Duodenal mucosa (tissue), 2 donors: ENCODE results near the gene RPS6KA4.

Experiments used
- H3K27ac ChIP-seq: one replicate; pipeline ENCODE4 v1.7.0; 2013; ENCODE audit warnings: low read depth, low read length
- H3K27me3 ChIP-seq, 2 donors: one replicate each; pipeline ENCODE4 v1.7.0; 2013; ENCODE audit warnings: low read length in 2 of 2, control low read depth in 1 of 2; ENCODE audit not compliant: insufficient read depth in 2 of 2, control insufficient read depth in 1 of 2
- H3K36me3 ChIP-seq, 2 donors: one replicate each; pipeline ENCODE4 v1.7.0; 2013; ENCODE audit warnings: low read length in 2 of 2, control low read depth in 1 of 2; ENCODE audit not compliant: insufficient read depth in 2 of 2, control insufficient read depth in 1 of 2
- H3K4me1 ChIP-seq, 2 donors: one replicate each; pipeline ENCODE4 v1.7.0; 2013; ENCODE audit warnings: low read length in 2 of 2, control low read depth in 1 of 2; ENCODE audit not compliant: insufficient read depth in 2 of 2, control insufficient read depth in 1 of 2
- H3K4me3 ChIP-seq, 2 donors: one replicate each; pipeline ENCODE4 v1.7.0; 2013; ENCODE audit warnings: low read length in 2 of 2, low read depth in 1 of 2
- H3K9ac ChIP-seq, 2 donors: one replicate each; pipeline ENCODE4 v1.7.0; 2013; ENCODE audit warnings: low read length in 2 of 2, low read depth in 1 of 2
- H3K9me3 ChIP-seq, 2 donors: one replicate each; pipeline ENCODE4 v1.7.0; 2013; ENCODE audit warnings: low read length in 2 of 2, control low read depth in 1 of 2; ENCODE audit not compliant: control insufficient read depth in 1 of 2

The RPS6KA4 gene

GRCh38 chr11:64356498-64357411 is 2.2 kb upstream of the RPS6KA4 start:
- no peak overlapping the region for H3K27ac ChIP-seq
- no peak overlapping the region for H3K4me3 ChIP-seq
- H3K27me3 ChIP-seq = no peaks in the 10 kb centered on the region
- peaks cover 31 to 37% of the 10 kb centered on the region in 2 donors for H3K4me1 ChIP-seq
- no peaks in the 10 kb centered on the region for H3K9me3 ChIP-seq
- H3K36me3 ChIP-seq = peaks cover 5 to 6% of the 10 kb centered on the region in 2 donors
- H3K9ac ChIP-seq = no peak overlapping the region

DNA sequence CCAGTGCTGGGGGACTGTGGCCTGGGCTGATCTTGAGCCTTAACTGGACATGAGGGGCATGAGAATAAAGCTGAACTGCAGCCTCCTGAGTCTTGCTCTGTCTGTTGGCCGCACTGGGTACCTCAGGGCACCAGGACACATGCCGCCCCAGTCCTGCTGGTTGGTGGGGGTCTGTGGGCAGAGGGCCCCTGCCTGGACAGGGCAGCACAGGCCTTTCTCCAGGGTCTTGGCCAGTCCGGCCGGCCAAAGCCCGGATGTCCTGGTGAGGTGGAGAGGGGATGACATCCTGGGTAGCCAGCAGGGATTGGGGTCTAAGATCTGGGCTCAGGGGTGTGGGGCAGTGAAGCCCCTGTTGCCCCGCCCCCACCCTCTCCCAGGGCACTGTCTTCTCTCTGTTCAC is 1.5 kb upstream of the RPS6KA4 start:
- Histone ChIP-seq H3K4me1 (peaks cover 31 to 37% of the 10 kb centered on the region in 2 donors), H3K27me3 (no peaks in the 10 kb centered on the region), H3K9ac (no peak overlapping the region), H3K9me3 (no peaks in the 10 kb centered on the region), H3K27ac (no peak overlapping the region), H3K4me3 (no peak overlapping the region), H3K36me3 (peaks cover 11 to 13% of the 10 kb centered on the region in 2 donors)

GRCh38 chr11:64357904-64358535 is 942 bp upstream of the RPS6KA4 start:
- Histone ChIP-seq H3K4me3 (peak overlapping the region; percentile 90 to 93), H3K36me3 (peaks cover 11 to 18% of the 10 kb centered on the region in 2 donors), H3K9me3 (no peaks in the 10 kb centered on the region), H3K27me3 (no peaks in the 10 kb centered on the region), H3K27ac (peak overlapping the region; percentile 85), H3K9ac (peak overlapping the region; percentile 70 to 80), H3K4me1 (peaks cover 31 to 37% of the 10 kb centered on the region in 2 donors)

DNA sequence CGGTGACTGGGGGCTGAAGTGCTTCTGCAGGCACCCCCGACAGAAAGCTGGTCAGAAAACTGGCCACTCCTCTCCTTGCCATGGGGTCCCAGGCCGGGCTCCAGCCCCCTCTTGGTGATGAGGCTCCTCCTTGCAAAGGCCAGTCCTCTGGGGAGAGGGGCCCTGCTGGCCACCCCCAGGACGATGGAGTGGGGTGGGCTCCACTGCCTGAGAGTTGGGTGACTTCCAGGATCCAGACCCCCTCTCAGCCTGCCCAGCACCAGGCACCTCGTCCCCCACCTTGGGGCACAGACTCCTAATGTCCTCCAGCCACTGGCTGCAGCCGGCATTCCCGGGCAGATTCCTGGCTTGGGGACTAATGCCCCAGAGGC is 441 bp upstream of the RPS6KA4 start:
- Histone ChIP-seq H3K4me3 (peak overlapping the region; percentile 90 to 93), H3K4me1 (peaks cover 31 to 37% of the 10 kb centered on the region in 2 donors), H3K36me3 (peaks cover 11 to 23% of the 10 kb centered on the region in 2 donors), H3K27ac (peak overlapping the region; percentile 85), H3K27me3 (no peaks in the 10 kb centered on the region), H3K9me3 (no peaks in the 10 kb centered on the region), H3K9ac (peak overlapping the region; percentile 70 to 80)

DNA sequence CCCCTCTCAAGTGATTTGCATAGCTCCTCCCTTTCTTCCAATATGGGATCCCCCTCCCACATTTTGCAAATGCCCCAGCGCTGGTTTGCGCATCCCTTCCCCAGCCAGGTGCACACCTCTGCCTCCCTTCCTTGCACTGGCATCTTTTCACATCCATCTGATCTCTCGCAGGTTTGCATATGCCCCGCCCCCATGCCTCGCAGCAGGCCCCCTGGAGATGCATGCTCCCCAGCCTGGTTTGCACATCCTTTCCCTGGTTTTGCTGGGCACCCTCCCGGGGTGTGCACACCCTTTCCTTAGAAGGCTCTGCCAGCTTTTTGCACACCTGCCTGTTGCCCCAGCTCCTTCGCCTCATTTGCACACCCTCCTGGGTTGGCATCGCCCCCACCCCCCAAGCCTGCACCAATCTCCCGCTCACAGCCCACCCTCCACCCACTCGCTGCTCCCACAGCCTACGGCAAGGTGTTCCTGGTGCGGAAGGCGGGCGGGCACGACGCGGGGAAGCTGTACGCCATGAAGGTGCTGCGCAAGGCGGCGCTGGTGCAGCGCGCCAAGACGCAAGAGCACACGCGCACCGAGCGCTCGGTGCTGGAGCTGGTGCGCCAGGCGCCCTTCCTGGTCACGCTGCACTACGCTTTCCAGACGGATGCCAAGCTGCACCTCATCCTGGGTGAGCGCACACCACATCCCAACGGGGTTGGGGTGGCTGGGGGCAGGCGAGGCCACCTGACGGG is 917 bp downstream of the RPS6KA4 start:
- Histone ChIP-seq H3K4me1 (peaks cover 28 to 37% of the 10 kb centered on the region in 2 donors), H3K27me3 (no peaks in the 10 kb centered on the region), H3K9ac (peak overlapping the region; percentile 80 to 94), H3K4me3 (peak overlapping the region; percentile 90 to 93), H3K27ac (no peak overlapping the region), H3K9me3 (no peaks in the 10 kb centered on the region), H3K36me3 (peaks cover 11 to 32% of the 10 kb centered on the region in 2 donors)

GRCh38 chr11:64360448-64360921 is 1.5 kb downstream of the RPS6KA4 start:
- Histone ChIP-seq H3K9me3 (no peaks in the 10 kb centered on the region), H3K9ac (no peak overlapping the region), H3K27ac (no peak overlapping the region), H3K4me1 (peaks cover 26 to 33% of the 10 kb centered on the region in 2 donors), H3K4me3 (peak overlapping the region; percentile 90 to 93), H3K27me3 (no peaks in the 10 kb centered on the region), H3K36me3 (peaks cover 11 to 38% of the 10 kb centered on the region in 2 donors)

DNA sequence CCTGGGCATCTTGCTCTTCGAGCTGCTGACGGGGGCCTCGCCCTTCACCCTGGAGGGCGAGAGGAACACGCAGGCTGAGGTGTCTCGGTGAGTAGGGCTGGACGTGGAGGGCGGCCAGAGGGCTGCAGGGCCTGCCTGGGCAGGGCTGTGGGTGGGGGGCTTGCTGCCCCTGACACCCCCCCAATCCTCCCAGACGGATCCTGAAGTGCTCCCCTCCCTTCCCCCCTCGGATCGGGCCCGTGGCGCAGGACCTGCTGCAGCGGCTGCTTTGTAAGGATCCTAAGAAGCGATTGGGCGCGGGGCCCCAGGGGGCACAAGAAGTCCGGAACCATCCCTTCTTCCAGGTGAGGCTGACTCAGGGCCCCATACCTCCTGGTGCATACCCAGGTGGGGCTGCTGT is 2.7 kb downstream of the RPS6KA4 start:
- Histone ChIP-seq H3K4me3 (no peak overlapping the region), H3K4me1 (peaks cover 23 to 29% of the 10 kb centered on the region in 2 donors), H3K27me3 (no peaks in the 10 kb centered on the region), H3K9ac (no peak overlapping the region), H3K9me3 (no peaks in the 10 kb centered on the region), H3K36me3 (peaks cover 16 to 45% of the 10 kb centered on the region in 2 donors), H3K27ac (no peak overlapping the region)

GRCh38 chr11:64362339-64362738 is 3.4 kb downstream of the RPS6KA4 start:
- Histone ChIP-seq H3K27ac (no peak overlapping the region), H3K4me1 (peaks cover 23 to 29% of the 10 kb centered on the region in 2 donors), H3K27me3 (no peaks in the 10 kb centered on the region), H3K4me3 (no peak overlapping the region), H3K9ac (no peak overlapping the region), H3K9me3 (no peaks in the 10 kb centered on the region), H3K36me3 (peaks cover 17 to 48% of the 10 kb centered on the region in 2 donors)

GRCh38 chr11:64364435-64364834 is 5.5 kb downstream of the RPS6KA4 start:
- no peaks in the 10 kb centered on the region for H3K9me3 ChIP-seq
- no peak overlapping the region for H3K27ac ChIP-seq
- no peaks in the 10 kb centered on the region for H3K27me3 ChIP-seq
- H3K4me3 ChIP-seq = no peak overlapping the region
- peaks cover 17 to 60% of the 10 kb centered on the region in 2 donors for H3K36me3 ChIP-seq
- H3K4me1 ChIP-seq = peaks cover 12% of the 10 kb centered on the region in 2 donors
- H3K9ac ChIP-seq = no peak overlapping the region
